SK-MEL-5 (cell line): ENCODE data around the gene NDC1. TPM values are rescaled to one million over a fixed set of nuclear protein-coding genes. Genes with fewer than 3 reads are reported as not detected.
A peak's percentile ranks its signal among the peaks of the same experiment; 100 is the strongest.
"Not testable (repeated sequence)": the region's sequence is repeated elsewhere in the genome, so short reads cannot be mapped to it uniquely, and the experiment has no call there.

Experiments used
- DNase-seq: peaks from one replicate; pipeline ENCODE4 v3.0.0-alpha.2; 2016; ENCODE audit warnings: low read depth, low spot score
- in situ Hi-C: cut with HindIII; loops from 2 replicates; pipeline ENCODE4 v1.10.0; 2016; ENCODE audit warnings: low sequenced_read_pairs, high pct_unique_total_duplicates, low pct_unique_long_range_greater_than_20kb
- total RNA-seq: library from RNA; depleted of rRNA; stranded (reverse); fragments of >200 nt; shearing (Covaris generic); gene quantifications from 2 replicates; pipeline ENCODE4 v1.2.3, GENCODE V29; 2014

The NDC1 gene
- total RNA-seq, 1 experiment from 2014 or later, result 42.7 TPM

- in situ Hi-C loops, result no loop called here
- no peak for DNase-seq
Measured at GRCh38 chr1:53787655-53788054, 50.4 kb downstream of the NDC1 start.

- in situ Hi-C loops, result no loop called here
- DNase-seq, result no peak
Measured at GRCh38 chr1:53783056-53783455, 55.0 kb downstream of the NDC1 start.

GRCh38 chr1:53781654-53782053 lies 56.4 kb downstream of the NDC1 start:
- in situ Hi-C loops, result no loop called here
- DNase-seq, result no peak

GRCh38 chr1:53777272-53777671 lies 60.8 kb downstream of the NDC1 start:
- no peak for DNase-seq
- in situ Hi-C loops, result no loop called here

- in situ Hi-C loops, result no loop called here
- DNase-seq, result no peak
Measured at GRCh38 chr1:53771648-53772047, 66.4 kb downstream of the NDC1 start.

GRCh38 chr1:53769780-53770179 lies 68.3 kb downstream of the NDC1 start:
- in situ Hi-C loops, result no loop called here
- no peak for DNase-seq

- no peak for DNase-seq
- in situ Hi-C loops, result no loop called here
Measured at GRCh38 chr1:53769184-53769583, 68.9 kb downstream of the NDC1 start.

GRCh38 chr1:53766831-53767405 lies 71.2 kb downstream of the NDC1 start:
- DNase-seq, result peak; percentile 14
- in situ Hi-C loops, result no loop called here

- in situ Hi-C loops, result no loop called here
- no peak for DNase-seq
Measured at GRCh38 chr1:53766194-53766742, 71.8 kb downstream of the NDC1 start.

- in situ Hi-C loops, result no loop called here
- DNase-seq, result no peak
Measured at GRCh38 chr1:53765657-53766056, 72.4 kb downstream of the NDC1 start.

- in situ Hi-C loops, result no loop called here
- no peak for DNase-seq
Measured at GRCh38 chr1:53763911-53764310, 74.2 kb downstream of the NDC1 start.

- DNase-seq, result no peak
- in situ Hi-C loops, result no loop called here
Measured at GRCh38 chr1:53763461-53763860, 74.6 kb downstream of the NDC1 start.

- in situ Hi-C loops, DNase-seq: not testable (repeated sequence)
Measured at GRCh38 chr1:53760497-53760896, 77.6 kb downstream of the NDC1 start.

- no peak for DNase-seq
- in situ Hi-C loops, result no loop called here
Measured at GRCh38 chr1:53755874-53756273, 82.2 kb downstream of the NDC1 start.

GRCh38 chr1:53754484-53755312 lies 83.4 kb downstream of the NDC1 start:
- in situ Hi-C loops, result no loop called here
- DNase-seq, result peak; percentile 72

- in situ Hi-C loops, result no loop called here
- no peak for DNase-seq
Measured at GRCh38 chr1:53752281-53752680, 85.8 kb downstream of the NDC1 start.

- in situ Hi-C loops, result no loop called here
- no peak for DNase-seq
Measured at GRCh38 chr1:53747841-53748240, 90.3 kb downstream of the NDC1 start.

GRCh38 chr1:53740621-53741105 lies 97.4 kb downstream of the NDC1 start:
- no peak for DNase-seq
- in situ Hi-C loops, result no loop called here
